ENCODE measurements around the gene CNOT8.

CNOT8 gene

DNA sequence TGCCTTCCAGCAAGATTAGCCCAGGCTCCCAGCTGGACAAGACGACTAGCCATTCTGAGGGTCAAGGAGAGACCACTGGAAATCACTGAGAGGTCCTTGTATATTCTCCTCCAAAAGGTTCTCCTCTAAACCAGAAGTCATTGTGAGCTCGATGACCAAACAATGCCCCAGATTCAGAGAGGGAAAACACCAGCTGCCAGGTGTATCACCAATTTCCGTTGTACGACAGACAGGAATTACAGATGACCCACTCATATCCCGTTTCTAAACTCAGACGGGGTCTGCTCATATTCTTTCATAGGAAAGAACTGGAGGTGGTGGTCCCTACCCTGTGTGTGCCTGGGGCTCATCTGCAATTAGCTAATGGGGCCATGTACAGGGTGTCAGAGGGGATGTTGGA is 22.2 kb upstream of the CNOT8 start:
- no peak for DNase-seq

DNA sequence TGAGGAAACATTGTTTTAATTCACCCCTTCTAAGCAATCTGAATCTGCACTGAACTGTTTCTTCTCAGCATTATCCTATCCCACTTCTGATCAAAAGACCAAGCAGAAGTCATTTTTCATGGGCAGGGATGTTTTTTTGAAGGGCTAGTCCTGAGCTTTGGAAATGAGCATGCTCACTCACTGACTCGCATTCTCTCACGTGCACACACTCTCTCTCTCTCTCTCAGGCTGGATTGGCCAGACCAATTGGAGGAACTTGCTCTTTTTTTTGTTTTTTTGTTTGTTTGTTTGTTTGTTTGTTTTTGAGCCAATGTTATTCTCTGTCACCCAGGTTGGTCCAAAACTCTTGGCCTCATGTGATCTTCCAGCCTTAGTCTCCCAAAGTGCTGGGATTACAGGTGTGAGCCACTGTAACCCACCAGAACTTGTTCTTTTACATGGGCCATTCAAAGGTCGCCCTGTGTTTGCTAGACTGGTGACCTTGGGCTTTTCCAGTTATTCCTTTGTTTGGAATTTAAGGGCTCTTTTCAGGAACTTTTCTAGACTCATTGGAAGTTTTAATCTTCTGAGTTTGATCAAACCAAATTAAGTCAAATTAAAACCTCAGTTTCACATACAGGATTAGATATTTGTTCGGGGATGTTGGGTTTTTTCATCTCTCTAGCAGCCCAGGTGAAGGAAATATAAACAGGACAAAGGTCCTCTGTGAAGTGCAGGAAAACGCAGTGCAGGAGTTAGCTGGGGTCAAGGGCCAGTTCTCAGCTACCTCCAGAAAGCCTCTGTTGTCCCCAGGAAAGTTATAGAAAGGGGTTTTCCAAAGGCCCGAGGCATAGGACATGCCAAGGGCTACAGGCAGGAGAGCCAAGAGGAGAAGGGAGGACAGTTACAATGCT is 21.2 kb upstream of the CNOT8 start:
- DNase-seq = no peak

DNA sequence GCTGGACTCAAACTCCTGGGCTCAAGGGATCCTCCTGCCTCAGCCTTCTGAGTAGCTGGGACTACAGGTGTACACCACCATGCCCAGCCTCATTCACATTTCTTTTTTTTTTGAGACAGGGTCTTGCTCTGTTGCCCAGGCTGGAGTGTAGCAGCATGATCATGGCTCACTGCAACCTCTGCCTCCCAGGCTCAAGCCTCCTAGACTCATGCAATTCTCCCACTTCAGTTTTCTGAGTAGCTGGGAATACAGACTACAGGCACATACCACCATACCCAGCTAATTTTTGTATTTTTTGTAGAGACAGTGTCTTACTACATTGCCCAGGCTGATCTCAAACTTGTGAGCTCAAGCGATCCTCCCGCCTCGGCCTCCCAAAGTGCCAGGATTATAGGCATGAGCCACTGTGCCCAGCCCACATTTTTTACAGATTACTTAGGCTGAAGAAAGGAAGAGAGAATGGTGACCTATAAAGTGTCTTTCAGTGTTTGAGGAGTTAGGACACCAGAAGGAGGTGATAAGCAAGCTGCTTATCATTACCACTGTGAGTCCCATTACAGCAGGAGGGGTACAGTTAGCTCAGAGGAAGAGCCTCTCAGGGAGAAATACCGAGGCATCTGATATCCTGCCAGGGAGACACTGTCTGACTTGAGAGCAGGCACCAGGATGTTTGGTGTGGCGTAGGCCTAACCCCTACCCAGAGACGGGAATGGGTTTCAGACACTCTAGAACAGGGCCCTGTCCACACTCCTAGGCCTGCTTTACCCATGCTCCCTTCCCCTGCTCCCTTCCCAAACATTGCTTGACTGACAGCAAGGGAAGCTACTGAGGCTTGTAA is 17.8 kb upstream of the CNOT8 start:
- DNase-seq = peak; percentile 64

DNA sequence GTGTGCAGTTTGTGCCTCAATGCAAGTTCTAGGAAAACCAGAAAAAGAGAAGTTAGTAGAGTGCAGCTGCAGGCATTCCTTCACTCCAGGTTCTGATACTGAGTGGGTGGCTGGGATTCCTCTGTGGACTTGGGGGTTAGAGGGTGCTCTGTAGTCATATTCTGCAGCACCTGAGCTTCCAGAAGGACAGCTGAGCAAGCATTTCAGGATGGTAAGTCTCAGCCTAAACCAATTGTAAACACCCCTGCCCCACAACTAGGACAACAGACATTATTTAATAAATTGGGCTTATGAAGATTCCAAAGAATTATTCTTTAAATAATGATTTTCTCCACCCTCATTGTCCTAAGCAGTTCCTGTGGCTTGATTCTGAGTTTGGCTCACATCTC is 17.2 kb upstream of the CNOT8 start:
- no peak for DNase-seq

DNA sequence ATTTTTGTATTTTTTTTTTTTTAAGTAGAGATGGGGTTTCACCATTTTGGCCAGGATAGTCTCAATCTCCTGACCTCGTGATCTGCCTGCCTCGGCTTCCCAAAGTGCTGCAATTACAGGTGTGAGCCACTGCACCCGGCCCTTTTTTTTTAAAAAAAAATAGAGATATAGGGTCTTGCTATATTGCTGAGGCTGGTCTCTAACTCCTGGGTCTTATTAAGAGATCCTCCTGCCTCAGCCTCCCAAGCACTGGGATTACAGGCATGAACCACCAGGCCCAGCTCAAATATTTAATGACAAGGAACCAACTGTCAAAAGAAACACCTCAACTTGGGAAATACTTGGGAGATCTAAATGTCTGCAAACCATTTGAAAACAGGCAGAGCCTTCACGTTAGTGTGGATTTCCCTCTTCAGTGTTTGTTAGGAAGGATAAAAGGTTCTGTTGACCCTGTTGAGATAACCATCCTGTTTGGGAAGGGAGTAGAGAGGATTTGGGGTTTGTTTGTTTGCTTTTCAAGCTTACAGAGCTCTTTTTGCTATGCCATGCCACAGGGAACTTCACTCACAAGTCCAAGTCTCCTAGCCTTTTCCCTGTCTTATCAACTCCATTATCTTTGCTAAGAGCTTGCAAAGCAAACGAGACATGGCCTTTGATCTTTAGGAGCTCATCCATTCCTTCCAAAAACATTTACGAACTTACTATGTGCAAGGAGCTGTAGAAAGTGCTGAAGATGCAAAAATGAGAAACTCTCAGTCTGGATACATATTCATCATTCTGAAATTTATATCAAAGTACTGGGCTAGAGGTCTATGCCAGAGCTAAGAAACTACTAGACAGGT is 15.5 kb upstream of the CNOT8 start:
- no peak for DNase-seq

DNA sequence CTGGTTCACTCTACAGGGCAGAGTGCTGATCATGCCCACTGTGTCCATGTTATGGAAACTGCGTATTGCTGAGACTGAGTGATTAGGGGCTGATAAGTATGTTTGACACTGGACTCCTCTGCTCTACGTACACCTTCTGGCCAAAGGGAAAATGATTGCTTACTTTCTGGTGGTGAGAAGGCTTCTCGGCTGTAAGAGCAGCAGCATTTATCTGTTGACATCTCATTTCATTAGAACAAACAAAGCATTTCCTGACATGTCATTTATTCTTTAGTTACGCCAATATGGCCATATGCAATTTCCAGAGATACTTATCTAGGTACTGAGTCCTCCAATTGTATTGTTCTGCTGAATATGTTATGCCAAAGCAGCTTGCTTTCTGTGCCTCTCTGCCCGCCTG is 13.6 kb upstream of the CNOT8 start:
- DNase-seq = no peak

DNA sequence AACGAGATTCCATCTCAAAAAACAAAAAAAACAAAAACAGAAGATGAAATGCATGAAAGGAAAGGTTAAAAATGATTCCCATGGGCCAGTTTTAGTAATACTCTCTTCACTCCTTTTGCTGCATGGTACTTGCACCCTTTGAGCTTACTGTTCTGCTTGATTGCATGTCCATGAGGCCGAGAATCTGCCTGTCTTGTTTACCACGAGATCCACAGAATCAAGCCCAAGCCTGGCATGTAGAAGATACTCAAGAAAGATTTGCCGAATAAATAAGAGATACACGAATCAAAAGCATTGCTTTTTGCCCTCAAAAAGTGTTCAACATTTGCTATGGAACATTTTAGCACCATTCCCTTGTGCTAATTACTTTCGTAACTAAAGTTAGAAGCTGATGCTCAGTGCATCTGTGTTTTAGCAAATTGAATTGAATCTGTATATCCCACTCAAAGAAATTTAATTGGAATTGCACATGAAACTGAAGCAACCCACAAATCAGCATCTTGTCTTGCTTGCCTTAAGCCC is 9.1 kb upstream of the CNOT8 start:
- no peak for DNase-seq

DNA sequence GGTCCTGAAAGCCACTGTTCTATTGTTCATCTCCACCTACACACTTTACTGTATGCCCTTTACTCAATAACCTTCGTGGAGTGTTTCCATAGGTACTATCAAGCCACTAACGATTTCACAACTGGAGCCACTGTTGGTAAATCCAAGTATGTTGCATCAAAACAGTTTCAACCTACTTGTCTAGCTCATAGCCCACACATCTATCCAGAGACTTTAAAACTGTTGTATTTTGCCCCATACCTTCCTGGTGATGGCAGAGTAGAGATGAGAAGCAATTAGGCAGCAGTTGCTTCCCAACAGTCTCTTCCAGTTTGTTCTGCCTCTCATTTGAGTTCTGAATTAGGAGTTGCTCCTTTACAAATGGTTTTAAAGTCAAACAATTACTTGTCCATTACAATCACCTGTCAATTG is 8.6 kb upstream of the CNOT8 start:
- DNase-seq = no peak

DNA sequence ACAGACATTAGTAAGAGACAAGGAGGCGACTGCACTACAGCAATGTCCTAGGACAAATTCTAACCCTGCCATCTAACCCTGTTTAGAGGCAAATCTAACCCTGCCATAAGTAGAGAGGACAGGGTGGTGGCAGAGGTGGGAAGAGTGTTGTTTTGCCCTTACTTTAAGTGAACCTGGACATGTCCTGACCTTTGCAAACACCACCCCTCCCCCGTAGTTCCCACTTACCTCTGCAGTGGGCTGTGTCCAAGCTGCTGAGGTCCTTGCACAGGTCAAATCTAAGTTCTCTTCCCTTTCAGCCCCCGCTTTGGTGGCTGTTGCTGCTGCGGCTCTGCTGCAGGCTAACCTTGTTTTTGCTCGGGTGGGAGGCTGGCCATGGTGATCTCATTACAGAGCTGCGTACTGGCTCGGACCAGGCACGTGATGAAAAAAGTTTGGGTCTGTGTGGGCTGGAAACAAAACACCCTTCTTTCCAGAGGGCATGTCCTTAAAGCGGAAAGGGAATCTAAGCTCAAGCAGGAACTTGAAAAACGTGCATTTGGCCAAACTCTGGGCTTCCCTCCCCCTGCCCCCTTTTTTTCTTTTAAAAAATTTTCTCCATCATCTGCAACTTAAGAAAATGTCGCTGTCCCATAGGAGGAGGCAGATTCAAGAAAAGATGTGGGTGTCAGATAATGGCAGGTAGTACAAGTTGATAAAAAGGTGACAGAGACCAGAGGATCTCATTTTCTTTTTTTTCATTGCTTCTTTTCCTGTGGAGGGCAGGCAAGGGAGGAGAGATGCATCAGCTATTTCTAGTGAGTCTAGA is 8.0 kb upstream of the CNOT8 start, which contains the start of gene FAXDC2:
FAXDC2 (minus strand) TSS at position 349 of the 808 bp plus-strand sequence. CDS start 12,425 bp downstream, outside the sequence.
- DNase-seq = peak; percentile 91

DNA sequence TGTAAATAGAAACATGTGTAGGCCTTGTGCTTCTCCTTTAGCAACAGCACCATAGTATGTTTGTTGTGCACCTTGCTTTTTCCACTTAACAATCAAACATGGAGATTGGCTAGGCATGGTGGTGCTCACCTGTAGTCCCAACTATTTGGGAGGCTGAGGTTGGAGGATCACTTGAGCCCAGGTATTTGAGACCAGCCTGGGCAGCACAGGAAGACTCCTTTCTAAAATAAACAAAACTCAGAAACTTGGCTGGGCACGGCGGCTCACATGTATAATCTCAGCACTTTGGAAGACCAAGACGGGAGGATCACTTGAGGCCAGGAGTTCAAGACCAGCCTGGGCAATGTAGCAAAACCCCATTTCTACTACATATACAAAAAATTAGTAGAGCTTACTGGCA is 7.1 kb upstream of the CNOT8 start:
- DNase-seq = peak; percentile 16

DNA sequence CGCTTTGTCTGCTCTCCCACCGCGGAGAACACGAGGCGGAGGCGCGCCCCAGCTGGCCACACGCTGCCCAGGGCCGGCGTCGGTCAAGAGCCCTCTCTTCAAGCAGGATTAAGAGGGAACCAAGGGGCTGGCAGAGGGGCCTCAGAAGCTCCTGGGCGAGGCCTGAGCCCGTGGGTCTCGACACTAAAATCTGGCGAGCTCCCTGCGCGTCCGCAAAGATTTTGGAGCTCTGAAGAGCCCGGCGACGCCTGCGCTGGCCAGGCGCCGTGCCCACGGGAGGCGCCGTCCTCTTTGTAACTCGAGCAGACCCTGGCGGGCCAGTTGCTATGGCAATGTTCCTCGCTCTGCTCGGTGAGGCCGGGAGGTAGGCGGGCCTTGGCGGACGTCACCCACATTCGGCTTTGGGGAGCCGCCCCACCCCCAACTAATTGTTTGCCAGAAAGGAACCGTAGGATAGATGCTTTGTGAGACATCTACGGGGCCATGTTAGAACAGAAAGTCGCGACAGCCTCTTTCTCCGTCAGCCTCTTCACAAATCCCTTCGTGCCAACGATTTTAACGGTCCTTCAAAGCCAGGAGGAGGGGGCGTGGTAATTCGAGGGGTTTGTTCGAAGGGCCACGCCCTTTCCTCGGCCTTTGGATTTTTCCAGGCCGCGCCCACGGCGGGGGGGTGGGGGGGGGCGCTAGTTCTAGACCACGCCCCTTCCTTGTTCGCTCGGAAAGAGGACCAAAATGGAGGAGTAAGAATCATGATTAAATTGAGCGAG is 714 bp upstream of the CNOT8 start:
- DNase-seq = peak; percentile 97

DNA sequence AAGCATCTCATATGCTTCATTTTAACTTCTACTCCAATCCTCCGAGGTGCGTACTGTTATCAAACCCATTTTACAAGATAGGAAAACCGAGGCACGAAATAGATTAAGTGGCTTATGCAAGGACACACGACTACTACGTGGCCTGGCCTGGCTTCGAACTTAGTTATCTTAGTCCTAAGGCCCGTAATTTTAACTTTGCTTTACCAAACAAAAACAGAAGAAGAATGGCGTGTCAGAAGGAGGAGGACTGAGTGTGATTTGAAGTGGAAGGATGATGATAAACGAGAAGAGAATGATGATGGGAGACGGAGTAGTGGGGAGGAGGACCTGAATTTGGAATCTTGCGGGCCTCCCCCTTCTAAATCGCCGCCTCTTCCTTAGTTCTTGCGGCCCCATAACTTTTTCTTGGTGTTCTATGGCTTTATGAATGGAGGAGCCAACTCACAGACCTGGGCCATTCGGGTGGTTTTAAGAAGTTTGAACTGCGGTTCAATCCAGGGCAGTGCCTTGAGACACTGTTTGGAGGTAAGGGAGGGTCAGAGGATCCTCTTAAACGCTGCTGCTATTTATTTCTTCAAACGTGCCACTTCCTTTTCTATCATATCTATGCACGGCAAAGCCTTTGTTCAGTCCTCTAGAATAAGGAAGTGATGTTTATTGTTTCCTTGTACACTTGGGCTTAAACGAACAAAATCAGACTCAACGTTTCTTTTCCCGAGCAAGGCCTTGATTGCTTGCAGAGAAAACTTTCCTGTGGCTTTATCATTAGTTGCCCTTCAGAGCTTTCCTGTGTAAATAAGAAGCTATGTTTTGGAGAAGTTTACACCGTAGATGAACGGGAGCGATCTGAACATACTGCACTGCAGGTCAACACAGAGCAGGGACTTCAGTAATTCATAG is 795 bp downstream of the CNOT8 start:
- DNase-seq = no peak

DNA sequence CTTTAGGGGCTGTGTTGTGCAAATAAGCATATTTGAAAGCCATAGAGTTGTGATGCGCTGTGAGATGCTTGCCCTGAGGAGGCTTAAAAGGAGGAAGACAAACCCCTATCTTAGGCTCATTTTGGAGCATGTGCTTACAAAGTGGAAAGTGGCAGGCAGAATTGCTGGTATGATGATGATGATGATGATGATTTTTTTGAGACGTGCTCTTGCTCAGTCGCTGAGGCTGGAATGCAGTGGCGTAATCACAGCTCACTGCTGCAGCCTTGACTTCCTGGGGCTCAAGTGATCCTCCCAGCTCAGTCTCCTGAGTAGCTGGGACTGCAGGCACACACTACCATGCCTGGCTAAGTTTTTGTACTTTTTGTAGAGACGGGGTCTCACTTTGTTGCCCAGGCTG is 1.7 kb downstream of the CNOT8 start:
- peak; percentile 78 for DNase-seq

DNA sequence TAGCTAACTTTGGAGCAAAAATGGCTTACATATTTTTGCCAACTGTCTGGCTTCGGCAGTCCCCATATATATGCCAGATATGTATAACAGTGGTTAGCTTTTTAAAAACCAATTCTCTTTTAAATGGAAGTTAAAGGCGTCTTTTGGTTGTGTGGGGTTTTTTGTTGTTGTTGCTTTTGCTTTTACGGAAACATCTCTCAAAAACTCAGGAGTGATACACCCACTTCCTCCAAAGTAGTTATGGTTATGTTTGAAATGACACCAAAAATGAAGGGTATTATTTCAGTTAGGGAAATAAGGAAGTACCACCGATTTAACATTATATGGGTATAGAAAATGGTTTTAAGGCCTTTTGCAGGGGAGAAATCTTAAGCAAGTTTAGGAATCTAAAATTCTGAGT is 2.3 kb downstream of the CNOT8 start:
- no peak for DNase-seq

DNA sequence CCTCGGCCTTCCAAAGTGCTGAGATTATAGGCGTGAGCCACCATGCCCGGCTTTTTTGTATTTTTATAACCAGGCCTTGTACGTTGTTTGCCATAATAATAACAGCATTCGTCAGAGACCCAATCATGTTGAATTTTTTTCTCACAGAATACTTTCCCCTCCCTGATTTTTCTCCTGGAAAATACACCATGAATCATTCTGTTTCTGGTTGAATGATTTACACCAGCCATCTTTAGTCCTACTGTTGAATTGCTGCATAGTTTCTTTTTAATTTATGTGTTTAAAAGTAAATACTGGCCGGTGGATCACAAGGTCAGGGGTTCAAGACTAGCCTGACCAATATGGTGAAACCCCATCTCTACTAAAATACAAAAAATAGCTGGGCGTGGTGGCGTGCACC is 3.5 kb downstream of the CNOT8 start:
- no peak for DNase-seq

DNA sequence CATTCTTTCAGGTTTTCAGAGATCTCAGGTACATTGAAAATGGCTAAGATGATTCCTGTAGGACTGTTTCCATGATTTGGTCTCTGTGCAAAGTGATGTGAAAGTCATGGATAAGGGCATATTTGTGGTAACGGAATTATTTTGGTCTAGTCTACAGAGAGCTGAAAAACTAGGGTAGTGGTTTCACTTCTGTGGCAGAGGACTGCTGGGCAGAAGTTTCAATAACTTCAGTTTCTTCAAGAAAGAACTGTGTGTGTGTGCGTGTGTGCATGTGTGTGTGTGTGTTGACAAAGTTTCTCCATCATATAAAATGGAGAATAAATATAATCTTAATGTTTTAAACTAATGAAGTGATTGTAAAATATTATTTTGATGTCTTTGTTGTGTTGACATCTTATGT is 4.3 kb downstream of the CNOT8 start:
- no peak for DNase-seq

DNA sequence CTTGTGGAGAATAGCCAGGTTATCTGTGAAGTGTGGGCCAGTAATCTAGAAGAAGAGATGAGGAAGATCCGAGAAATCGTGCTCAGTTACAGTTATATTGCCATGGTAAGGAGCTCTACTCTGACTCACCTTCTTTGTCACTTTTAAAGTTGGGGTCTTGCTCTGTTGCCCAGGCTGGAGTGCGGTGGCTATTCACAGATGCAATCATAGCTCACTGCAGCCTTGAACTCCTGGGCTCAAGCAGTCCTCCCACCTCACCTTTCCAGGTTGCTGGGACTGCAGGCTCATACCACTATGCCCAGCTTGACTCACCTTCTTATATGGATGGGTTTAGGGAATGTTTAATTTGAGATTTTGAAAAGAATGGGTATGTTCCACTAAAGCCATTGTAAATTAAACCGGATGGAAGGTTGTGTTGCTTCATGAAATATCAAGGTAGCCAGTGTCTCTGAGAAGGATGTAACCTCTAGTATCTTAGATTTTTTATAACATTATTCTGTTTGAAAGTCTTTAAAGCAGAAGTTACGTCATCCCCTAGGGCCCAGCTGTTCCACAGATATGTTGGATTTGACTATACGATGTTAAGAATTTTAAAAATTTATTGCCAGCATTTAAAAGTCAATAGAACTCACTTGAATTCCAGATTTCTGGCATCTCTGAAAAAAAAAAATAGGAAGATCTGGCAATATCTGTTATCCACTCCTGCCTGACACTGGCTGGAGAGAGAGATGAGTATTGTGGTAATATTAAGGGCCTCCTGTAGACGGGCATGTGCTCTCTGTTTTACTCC is 5.1 kb downstream of the CNOT8 start:
- DNase-seq = no peak

DNA sequence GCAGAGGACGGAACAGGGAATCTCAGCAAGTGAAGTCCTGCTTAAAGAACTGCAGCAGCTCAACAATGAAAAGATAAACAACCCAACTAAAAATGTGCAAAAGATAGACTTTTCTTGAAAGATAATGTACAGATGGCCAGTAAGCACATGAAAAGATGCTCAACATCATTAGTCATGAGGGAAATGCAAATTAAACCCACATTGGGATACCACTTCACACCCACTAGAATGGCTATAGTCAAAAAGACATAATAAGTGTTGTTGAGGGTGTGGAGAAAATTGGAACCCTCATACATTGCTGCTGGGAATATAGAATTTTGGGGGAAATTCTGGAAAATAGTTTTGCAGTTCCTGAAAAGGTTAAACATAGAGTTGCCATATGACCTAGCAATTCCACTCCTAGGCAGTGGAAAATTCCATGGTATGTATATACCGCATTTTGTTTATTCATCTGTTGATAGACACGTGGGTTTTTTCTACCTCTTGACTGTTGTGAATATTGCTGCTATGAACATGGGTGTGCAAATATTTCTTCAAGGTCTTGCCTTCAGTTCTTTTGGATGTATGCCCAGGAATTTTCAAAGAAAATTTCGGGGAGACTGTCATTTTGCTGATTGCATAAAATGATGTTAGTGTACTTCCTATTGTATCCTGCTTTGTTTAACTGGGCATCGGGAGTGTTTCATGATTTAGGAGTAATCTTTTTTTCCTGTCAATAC is 7.2 kb downstream of the CNOT8 start:
- DNase-seq = no peak
